Measurements from ENCODE around the gene WDR38.

Gene WDR38

GRCh38 chr9:124880501-124880900, 27.2 kb downstream of the WDR38 start:
- no peak overlapping the region for H3K27ac ChIP-seq
- in situ Hi-C loops (cut with HindIII; ENCODE audit: low pct_ligation_motif_present, low sequenced_read_pairs) = no loop called here
- no peak for TF ChIP-seq CTCF (IDR thresholded peaks at IDR 0.05; ENCODE audit: low read depth, low read length, missing control alignments)
- peaks cover 25% of the 10 kb centered on the region for H3K36me3 ChIP-seq (replicated peaks)
- DNase-seq = no peak
- no peak overlapping the region for H3K4me3 ChIP-seq (ENCODE audit: low read depth, low read length)
- H3K27me3 ChIP-seq (replicated peaks) = no peaks in the 10 kb centered on the region

GRCh38 chr9:124881138-124881743, 28.0 kb downstream of the WDR38 start:
- H3K4me3 ChIP-seq (ENCODE audit: low read depth, low read length) = no peak overlapping the region
- H3K36me3 ChIP-seq (replicated peaks) = peaks cover 18% of the 10 kb centered on the region
- no peaks in the 10 kb centered on the region for H3K27me3 ChIP-seq (replicated peaks)
- in situ Hi-C loops (cut with HindIII; ENCODE audit: low pct_ligation_motif_present, low sequenced_read_pairs) = no loop called here
- no peak for TF ChIP-seq CTCF (IDR thresholded peaks at IDR 0.05; ENCODE audit: low read depth, low read length, missing control alignments)
- DNase-seq = no peak
- no peak overlapping the region for H3K27ac ChIP-seq

GRCh38 chr9:124882231-124882630, 29.0 kb downstream of the WDR38 start:
- Histone ChIP-seq H3K36me3 (replicated peaks) (peaks cover 10% of the 10 kb centered on the region), H3K27ac (no peak overlapping the region), H3K27me3 (replicated peaks) (no peaks in the 10 kb centered on the region), H3K4me3 (ENCODE audit: low read depth, low read length) (no peak overlapping the region)
- no peak for TF ChIP-seq CTCF (IDR thresholded peaks at IDR 0.05; ENCODE audit: low read depth, low read length, missing control alignments)
- no peak for DNase-seq
- in situ Hi-C loops (cut with HindIII; ENCODE audit: low pct_ligation_motif_present, low sequenced_read_pairs) = no loop called here

GRCh38 chr9:124884376-124884775, 31.1 kb downstream of the WDR38 start:
- TF ChIP-seq CTCF (IDR thresholded peaks at IDR 0.05; ENCODE audit: low read depth, low read length, missing control alignments) = no peak
- DNase-seq = no peak
- peaks cover 8% of the 10 kb centered on the region for H3K36me3 ChIP-seq (replicated peaks)

GRCh38 chr9:124885551-124885950, 32.3 kb downstream of the WDR38 start:
- H3K27me3 ChIP-seq (replicated peaks) = no peaks in the 10 kb centered on the region
- no peak for TF ChIP-seq CTCF (IDR thresholded peaks at IDR 0.05; ENCODE audit: low read depth, low read length, missing control alignments)
- no peak for DNase-seq
- no peak overlapping the region for H3K4me3 ChIP-seq (ENCODE audit: low read depth, low read length)
- peaks cover 12% of the 10 kb centered on the region for H3K36me3 ChIP-seq (replicated peaks)
- no peak overlapping the region for H3K27ac ChIP-seq
- in situ Hi-C loops (cut with HindIII; ENCODE audit: low pct_ligation_motif_present, low sequenced_read_pairs) = no loop called here

More at GRCh38 chr9:124884376-124884775, 31.1 kb downstream of the WDR38 start:
- Histone ChIP-seq H3K4me3 (ENCODE audit: low read depth, low read length) (no peak overlapping the region), H3K27ac (no peak overlapping the region), H3K27me3 (replicated peaks) (no peaks in the 10 kb centered on the region)
- in situ Hi-C loops (cut with HindIII; ENCODE audit: low pct_ligation_motif_present, low sequenced_read_pairs) = no loop called here

- H3K4me3 ChIP-seq (ENCODE audit: low read depth, low read length) = no peak overlapping the region
- no peak for TF ChIP-seq CTCF (IDR thresholded peaks at IDR 0.05; ENCODE audit: low read depth, low read length, missing control alignments)
- peaks cover 15% of the 10 kb centered on the region for H3K36me3 ChIP-seq (replicated peaks)
- in situ Hi-C loops (cut with HindIII; ENCODE audit: low pct_ligation_motif_present, low sequenced_read_pairs) = no loop called here
- no peak for DNase-seq
- H3K27ac ChIP-seq = no peak overlapping the region
- H3K27me3 ChIP-seq (replicated peaks) = no peaks in the 10 kb centered on the region
These were observed 33.2 kb downstream of the WDR38 start for GRCh38 chr9:124886461-124886860.

Data from brain microvascular endothelial cell (primary cell).